ENCODE results near the gene SMARCA2. TPM values are rescaled to one million over a fixed set of nuclear protein-coding genes. Genes with fewer than 3 reads are reported as not detected.

The SMARCA2 gene
- total RNA-seq, 1 experiment from 2014 or later, result 5.5 TPM

DNA sequence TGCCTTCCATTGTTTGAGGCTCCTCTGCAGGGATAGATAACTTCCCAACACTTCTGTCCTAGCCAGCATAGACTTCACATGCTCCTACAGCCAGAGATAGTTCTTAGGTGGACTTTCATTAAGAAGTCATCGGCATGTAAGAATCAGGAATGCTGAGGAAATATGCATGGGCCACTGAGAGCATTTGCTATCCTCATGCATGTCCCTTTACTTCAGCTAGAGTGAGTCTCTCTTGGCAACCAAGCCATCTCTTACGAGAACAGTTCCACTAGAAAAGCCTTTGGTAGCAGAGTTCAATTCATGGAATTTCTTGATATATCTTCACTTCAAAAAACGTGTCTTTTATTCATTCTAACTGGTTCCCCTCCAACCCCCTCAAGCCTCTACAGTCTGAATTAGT is 202.4 kb downstream of the SMARCA2 start:
- H3K36me3 ChIP-seq (replicated peaks; ENCODE audit: control insufficient read depth, insufficient read depth, low read length), result no peaks in the 10 kb centered on the region
- H3K4me3 ChIP-seq (ENCODE audit: insufficient read depth, low read depth, low read length), result no peak overlapping the region
- H3K27me3 ChIP-seq (ENCODE audit: control insufficient read depth, insufficient read depth, low read length), result no peaks in the 10 kb centered on the region
- no peak for DNase-seq

DNA sequence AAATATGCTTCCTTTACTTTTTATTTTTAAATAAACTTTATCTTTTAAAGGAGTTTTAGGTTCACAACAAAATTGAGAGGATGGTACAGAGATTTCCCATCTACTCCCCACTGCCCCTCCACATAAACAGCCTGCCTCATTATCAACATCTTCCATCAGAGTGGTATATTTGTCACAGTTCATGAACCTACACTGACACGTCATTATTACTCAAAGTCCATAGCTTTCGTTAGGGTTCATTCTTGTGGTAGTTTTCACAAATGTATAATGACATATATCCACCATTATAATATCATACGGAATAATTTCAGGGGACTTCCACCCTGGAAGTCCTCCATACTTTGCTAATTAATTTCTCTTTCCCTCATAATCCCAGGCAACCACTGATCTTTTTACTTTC is 204.9 kb downstream of the SMARCA2 start:
- Histone ChIP-seq H3K36me3 (replicated peaks; ENCODE audit: control insufficient read depth, insufficient read depth, low read length) (no peaks in the 10 kb centered on the region), H3K4me3 (ENCODE audit: insufficient read depth, low read depth, low read length) (no peak overlapping the region), H3K27me3 (ENCODE audit: control insufficient read depth, insufficient read depth, low read length) (no peaks in the 10 kb centered on the region)
- no peak for DNase-seq

DNA sequence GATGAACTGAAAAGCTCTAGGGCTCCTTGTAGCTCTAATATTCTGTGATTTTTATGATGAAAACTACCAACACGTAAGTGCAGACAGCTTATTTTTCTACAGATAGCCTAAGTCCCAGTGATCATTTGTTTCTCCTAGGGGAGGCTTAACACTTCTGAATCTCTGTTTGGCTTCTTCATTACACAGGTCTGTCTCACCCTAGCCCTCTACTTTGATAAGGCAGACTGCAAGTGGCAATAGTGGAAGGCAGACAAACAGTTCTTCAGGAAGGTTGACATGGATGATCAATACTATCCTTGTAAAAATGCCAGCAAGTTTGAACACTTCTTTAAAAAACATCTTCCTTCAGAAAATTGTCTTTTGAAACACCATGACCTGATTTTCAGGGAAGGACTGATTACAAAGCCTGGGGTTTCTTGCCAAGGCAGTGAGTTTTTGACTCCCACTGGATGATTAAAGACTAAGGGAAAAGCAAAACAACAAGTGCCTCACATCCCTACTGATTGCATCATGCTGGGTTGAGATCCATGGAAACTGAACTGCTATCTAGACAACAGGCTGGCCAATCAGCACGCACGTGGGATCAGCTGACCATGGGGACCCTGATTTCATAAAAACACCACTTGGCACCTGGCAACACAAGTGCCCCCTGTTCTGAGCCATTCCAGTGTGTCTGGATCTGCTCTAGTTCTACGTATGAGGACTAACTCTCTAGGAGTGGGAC is 212.2 kb downstream of the SMARCA2 start:
- Histone ChIP-seq H3K27me3 (ENCODE audit: control insufficient read depth, insufficient read depth, low read length) (no peaks in the 10 kb centered on the region), H3K36me3 (replicated peaks; ENCODE audit: control insufficient read depth, insufficient read depth, low read length) (no peaks in the 10 kb centered on the region), H3K4me3 (ENCODE audit: insufficient read depth, low read depth, low read length) (no peak overlapping the region)
- no peak for DNase-seq

DNA sequence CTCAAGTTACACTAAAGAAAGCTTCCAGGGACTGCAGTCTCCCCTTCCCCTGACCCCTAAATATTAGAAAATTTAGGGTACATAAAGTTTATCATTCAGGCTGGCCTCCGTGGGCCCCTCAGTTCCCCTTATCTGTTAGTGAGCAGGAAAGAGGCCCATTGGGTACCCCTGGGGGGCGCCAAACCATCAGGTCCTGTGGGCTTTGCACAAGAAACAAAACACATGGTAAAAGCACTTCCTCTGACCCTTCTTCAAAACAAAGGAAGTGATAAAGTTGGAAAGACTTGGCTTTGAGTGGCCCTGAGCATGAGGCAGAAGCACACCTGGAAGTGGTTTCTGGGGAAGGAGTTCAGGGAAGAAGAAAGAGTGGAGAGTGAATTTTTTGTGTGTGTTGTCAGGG is 213.0 kb downstream of the SMARCA2 start:
- DNase-seq, result peak; percentile 46
- H3K27me3 ChIP-seq (ENCODE audit: control insufficient read depth, insufficient read depth, low read length), result no peaks in the 10 kb centered on the region
- H3K36me3 ChIP-seq (replicated peaks; ENCODE audit: control insufficient read depth, insufficient read depth, low read length), result no peaks in the 10 kb centered on the region
- no peak overlapping the region for H3K4me3 ChIP-seq (ENCODE audit: insufficient read depth, low read depth, low read length)

DNA sequence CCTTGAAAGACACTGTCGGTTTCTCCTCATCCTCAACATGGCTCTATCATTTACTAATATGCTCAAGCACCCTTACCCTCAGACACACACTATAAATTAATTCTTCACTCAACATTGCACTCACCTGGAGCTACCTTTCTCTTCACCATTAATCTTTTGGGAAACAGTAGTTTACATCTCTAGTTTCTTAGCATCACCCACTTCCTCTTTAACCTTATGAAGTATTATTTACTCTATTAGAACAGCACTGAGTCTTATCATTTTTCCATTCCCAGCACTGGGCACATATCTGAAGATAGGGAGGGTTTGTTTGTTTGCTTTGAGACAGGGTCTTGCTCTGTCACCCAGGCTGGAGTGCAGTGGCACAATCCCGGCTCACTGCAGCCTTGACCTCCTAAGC is 213.5 kb downstream of the SMARCA2 start:
- Histone ChIP-seq H3K4me3 (ENCODE audit: insufficient read depth, low read depth, low read length) (no peak overlapping the region), H3K36me3 (replicated peaks; ENCODE audit: control insufficient read depth, insufficient read depth, low read length) (no peaks in the 10 kb centered on the region), H3K27me3 (ENCODE audit: control insufficient read depth, insufficient read depth, low read length) (no peaks in the 10 kb centered on the region)
- DNase-seq, result no peak

DNA sequence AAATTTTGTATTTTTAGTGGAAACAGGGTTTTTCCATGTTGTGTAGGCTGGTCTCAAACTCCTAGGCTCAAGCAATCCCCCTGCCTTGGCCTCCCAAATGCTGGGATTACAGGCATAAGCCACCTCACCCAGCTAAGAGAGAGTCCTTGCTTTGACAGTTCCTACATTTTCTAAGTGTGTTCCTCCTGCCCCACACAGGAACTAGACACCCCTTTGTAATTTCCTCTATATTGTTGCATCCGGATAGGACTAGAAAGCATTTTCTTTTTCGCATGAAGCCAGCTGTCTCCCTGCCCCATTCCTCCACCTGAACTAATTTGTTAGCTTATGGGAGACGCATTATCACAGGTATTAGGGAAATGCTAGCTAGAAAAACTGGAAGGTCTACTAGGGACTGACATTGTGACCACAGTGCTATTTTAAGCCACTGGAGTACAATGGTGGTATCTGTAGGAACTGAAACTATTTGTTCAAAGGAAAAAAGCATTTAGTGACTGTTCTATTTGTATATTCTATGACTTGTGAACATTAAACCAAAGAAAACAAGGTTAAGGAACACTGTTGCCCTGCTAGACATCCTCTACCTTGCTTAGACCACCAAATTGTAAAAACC is 214.1 kb downstream of the SMARCA2 start:
- DNase-seq, result no peak
- Histone ChIP-seq H3K27me3 (ENCODE audit: control insufficient read depth, insufficient read depth, low read length) (no peaks in the 10 kb centered on the region), H3K4me3 (ENCODE audit: insufficient read depth, low read depth, low read length) (no peak overlapping the region), H3K36me3 (replicated peaks; ENCODE audit: control insufficient read depth, insufficient read depth, low read length) (no peaks in the 10 kb centered on the region)

DNA sequence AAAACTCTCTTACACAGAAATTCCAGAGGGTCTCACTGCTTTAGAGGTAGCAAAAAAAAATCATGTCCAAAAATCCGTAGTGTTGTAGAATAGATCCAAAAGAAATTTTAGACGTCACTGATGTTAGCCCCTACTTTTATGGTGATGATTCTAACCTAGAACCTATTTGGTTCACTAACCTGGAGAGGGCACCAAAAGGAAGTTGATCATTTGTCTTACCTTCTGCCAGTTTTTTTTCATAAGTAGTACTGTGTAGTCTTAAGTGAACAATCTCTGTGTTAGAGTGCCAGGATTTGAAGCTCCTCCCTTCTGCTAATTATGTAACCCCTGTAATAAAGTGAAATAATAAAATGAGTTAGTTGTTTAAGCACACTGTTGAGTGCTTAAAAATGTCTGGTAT is 215.2 kb downstream of the SMARCA2 start:
- no peak for DNase-seq
- no peaks in the 10 kb centered on the region for H3K36me3 ChIP-seq (replicated peaks; ENCODE audit: control insufficient read depth, insufficient read depth, low read length)
- no peak overlapping the region for H3K4me3 ChIP-seq (ENCODE audit: insufficient read depth, low read depth, low read length)
- no peaks in the 10 kb centered on the region for H3K27me3 ChIP-seq (ENCODE audit: control insufficient read depth, insufficient read depth, low read length)

DNA sequence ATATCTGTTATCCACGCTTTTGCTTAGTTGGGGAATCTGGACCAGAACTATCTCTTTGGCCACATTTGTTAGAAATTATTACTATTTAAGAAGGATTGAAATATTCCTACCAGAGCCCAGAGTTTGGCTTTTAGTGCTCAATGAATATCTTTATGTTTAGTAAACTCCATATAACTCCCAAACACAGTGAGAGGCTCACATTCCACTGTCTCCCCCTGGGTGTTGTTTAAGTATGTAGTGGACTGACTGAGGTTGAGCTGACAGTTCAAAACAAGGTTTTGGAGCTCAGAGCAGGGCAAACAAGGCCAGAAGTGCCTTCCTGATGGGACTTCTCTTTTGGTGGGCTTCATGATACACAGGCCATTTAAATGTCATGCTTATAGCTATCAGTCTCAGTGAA is 216.0 kb downstream of the SMARCA2 start:
- no peak for DNase-seq
- Histone ChIP-seq H3K27me3 (ENCODE audit: control insufficient read depth, insufficient read depth, low read length) (no peaks in the 10 kb centered on the region), H3K4me3 (ENCODE audit: insufficient read depth, low read depth, low read length) (no peak overlapping the region), H3K36me3 (replicated peaks; ENCODE audit: control insufficient read depth, insufficient read depth, low read length) (no peaks in the 10 kb centered on the region)

DNA sequence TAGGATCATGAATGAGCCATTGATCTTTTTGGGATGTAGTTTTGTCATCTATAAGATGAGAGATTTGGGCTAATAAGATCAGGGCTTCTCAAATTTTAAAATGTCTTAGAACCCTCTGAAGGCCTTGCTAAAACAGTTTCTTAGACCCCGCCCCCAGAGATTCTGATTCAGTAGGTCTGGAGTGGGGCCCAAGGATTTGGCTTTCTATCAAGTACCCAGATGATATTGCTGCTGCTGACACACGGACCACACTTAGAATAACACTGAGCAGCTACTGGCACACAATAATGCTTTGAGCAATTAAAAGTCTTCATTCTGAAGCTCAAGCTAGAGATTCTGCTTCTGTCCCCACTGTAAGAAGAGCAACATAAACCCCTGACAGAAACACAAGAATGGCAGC is 216.7 kb downstream of the SMARCA2 start:
- Histone ChIP-seq H3K36me3 (replicated peaks; ENCODE audit: control insufficient read depth, insufficient read depth, low read length) (no peaks in the 10 kb centered on the region), H3K27me3 (ENCODE audit: control insufficient read depth, insufficient read depth, low read length) (no peaks in the 10 kb centered on the region), H3K4me3 (ENCODE audit: insufficient read depth, low read depth, low read length) (no peak overlapping the region)
- DNase-seq, result no peak

DNA sequence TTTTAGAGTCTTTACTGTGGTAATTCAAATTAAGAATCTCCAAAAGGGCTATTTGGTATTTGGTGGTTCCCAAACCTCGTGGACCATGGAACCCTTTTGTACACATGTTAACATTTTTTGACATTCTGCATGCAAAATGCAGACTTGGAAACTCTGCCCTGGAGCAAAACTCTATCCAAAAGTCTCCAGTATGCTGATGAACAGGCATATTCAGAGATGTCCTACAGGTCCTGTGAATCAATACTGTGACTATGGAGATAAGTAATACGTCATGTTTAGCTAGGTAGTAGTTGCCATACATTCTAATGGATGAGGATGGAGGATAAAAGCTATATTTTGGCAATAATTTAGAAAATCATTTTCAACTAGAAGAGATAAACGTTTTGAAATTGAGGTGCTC is 218.1 kb downstream of the SMARCA2 start:
- Histone ChIP-seq H3K4me3 (ENCODE audit: insufficient read depth, low read depth, low read length) (no peak overlapping the region), H3K36me3 (replicated peaks; ENCODE audit: control insufficient read depth, insufficient read depth, low read length) (no peaks in the 10 kb centered on the region), H3K27me3 (ENCODE audit: control insufficient read depth, insufficient read depth, low read length) (no peaks in the 10 kb centered on the region)
- no peak for DNase-seq

DNA sequence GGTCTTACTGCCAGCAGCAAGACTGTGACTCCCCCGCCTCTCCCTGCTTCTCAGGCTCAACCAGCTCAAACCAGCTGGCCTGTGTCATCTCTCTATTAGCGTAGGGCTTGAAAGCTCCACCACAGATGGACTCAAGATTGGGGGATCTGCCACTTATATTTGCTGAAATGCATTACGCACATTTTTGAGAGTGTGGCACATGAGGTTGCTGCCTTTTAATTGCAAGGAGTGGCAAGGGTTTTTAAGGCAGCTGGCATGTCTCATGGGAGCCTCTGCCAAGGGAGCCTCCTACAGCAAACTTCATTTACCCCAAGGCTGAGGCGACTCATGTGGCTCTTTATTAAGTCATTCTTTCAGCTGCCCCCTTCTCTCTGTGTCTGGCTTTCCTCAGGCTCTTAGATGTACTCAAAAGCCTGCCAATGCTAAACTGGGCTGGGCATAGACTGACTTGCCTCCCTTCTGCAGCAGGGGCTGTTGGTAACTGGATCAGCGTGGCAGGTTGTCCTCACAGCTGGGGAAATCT is 219.3 kb downstream of the SMARCA2 start:
- Histone ChIP-seq H3K4me3 (ENCODE audit: insufficient read depth, low read depth, low read length) (no peak overlapping the region), H3K36me3 (replicated peaks; ENCODE audit: control insufficient read depth, insufficient read depth, low read length) (no peaks in the 10 kb centered on the region), H3K27me3 (ENCODE audit: control insufficient read depth, insufficient read depth, low read length) (no peaks in the 10 kb centered on the region)
- DNase-seq, result no peak

DNA sequence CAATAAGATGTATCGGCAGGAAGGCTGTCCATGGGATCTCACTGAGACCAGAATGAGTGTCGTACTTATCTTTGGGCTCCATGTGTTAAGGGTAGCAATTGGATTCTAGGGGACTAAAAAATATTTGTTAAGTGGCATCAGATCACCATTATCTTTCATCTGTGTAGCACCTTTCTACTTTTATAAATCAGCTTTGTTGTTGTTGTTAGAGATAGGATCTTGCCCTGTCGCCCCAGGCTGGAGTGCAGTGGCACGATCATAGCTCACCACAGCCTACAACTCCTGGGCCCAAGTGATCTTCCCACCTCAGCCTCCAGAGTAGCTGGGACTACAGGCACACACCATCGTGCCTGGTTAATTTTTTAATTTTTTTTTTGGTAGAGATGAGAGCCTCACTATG is 220.5 kb downstream of the SMARCA2 start:
- no peaks in the 10 kb centered on the region for H3K27me3 ChIP-seq (ENCODE audit: control insufficient read depth, insufficient read depth, low read length)
- no peaks in the 10 kb centered on the region for H3K36me3 ChIP-seq (replicated peaks; ENCODE audit: control insufficient read depth, insufficient read depth, low read length)
- H3K4me3 ChIP-seq (ENCODE audit: insufficient read depth, low read depth, low read length), result no peak overlapping the region
- DNase-seq, result no peak

DNA sequence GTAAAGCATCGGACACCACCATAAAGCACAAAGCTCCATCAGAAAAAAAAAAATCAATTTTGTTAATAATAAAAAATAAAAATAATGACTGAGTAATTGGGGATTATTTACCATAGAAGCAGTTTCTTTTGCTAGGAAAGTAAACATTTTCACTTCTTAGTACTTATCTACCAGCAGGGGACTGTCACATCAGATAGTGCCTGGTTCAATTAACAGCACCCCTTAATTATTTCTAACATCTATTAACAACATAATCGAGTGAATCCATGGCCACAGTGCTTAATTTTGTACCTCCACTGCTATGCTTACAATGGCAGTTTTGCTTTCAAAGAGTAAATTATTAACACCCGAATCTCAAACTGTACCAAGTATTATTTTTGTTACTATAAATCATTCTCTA is 221.7 kb downstream of the SMARCA2 start:
- Histone ChIP-seq H3K4me3 (ENCODE audit: insufficient read depth, low read depth, low read length) (no peak overlapping the region), H3K36me3 (replicated peaks; ENCODE audit: control insufficient read depth, insufficient read depth, low read length) (no peaks in the 10 kb centered on the region), H3K27me3 (ENCODE audit: control insufficient read depth, insufficient read depth, low read length) (no peaks in the 10 kb centered on the region)
- DNase-seq, result no peak

DNA sequence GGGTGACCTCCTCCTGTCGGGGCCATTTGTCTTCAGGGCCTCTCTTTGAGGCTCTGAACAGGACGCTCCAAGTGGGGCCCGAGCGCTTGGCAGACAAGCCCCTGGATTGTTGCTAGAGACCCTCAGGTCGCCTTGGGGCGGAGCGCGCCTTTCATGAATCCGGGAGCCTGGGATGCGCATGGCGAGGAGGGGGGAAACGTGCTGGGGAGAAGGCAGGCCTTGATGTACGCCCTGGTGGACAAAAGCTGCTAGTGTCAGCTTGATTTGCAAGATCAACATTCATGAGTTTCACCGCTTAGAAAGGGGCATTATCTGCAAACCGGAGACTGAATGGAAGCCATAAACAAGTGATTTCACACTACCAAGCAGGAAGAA is 226.3 kb downstream of the SMARCA2 start:
- H3K4me3 ChIP-seq (ENCODE audit: insufficient read depth, low read depth, low read length), result peak overlapping the region; percentile 30
- peak; percentile 78 for DNase-seq
- no peaks in the 10 kb centered on the region for H3K27me3 ChIP-seq (ENCODE audit: control insufficient read depth, insufficient read depth, low read length)
- no peaks in the 10 kb centered on the region for H3K36me3 ChIP-seq (replicated peaks; ENCODE audit: control insufficient read depth, insufficient read depth, low read length)

DNA sequence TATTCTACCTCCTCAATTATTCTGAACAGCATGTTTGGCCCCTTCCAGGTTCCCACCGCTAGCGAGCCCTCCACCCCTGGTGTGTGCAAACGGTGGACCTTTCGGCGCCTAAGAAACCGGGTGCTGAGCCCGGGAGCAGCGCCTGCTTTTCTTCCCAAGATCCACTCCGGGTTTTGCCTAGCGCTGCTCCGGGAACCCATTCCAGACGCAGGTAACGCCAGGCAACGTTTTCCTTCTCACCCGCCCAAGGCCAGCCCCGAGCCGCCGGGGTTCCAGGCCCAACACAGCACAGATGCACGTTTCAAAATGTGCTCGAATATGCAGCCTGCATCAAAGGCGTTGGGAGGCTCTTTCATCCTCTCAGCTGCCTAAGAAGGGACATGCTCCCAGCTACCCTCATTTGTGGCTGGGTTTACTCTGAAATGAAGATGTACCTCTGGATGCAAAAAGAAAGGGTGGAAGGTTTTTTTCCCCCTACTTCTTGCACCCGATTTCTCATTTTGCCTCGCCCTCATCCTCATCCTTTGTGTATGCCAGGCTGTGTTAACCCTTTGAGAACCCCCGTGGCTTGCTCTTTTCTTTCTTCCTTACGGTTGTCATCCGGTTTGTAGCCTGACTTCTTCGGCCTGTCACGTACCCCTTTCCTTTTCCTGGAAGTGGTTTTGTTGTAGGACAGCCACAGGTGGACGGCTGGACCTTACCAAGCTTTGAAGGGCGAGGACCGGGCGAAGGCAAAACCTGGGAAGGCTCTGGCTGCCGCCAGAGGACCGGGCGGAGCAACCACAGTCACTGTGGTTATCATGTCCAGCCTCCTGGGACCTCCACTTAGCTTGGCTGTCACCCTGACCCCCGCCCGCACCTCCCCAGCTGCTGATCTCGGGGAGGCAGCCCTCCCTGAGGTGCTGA is 226.9 kb downstream of the SMARCA2 start:
- Histone ChIP-seq H3K4me3 (ENCODE audit: insufficient read depth, low read depth, low read length) (peak overlapping the region; percentile 30), H3K27me3 (ENCODE audit: control insufficient read depth, insufficient read depth, low read length) (no peaks in the 10 kb centered on the region), H3K36me3 (replicated peaks; ENCODE audit: control insufficient read depth, insufficient read depth, low read length) (no peaks in the 10 kb centered on the region)
- peak; percentile 84 for DNase-seq
